WTC11 (cell line): ENCODE measurements around the gene TMEM59. TPM values are rescaled to one million over a fixed set of nuclear protein-coding genes. Genes with fewer than 3 reads are reported as not detected.

Experiments used
- ATAC-seq: fragments of 200-7000 bp; cut with Tn5 transposase; 2 replicates; pipeline ENCODE4 v1.10.0; 2021; ENCODE audit warnings: mild to moderate bottlenecking, moderate library complexity
- CTCF ChIA-PET: fragments of 300-600 bp; sonication (Branson Sonifier 250); formaldehyde crosslinking; loops from one replicate; lab custom pipeline; 2021; ENCODE audit warnings: antibody characterized with exemption; lab: Charles Lee
- POLR2A ChIA-PET: fragments of 350-600 bp; sonication (Branson Sonifier 250); formaldehyde crosslinking; loops from one replicate; lab custom pipeline; 2021; ENCODE audit warnings: antibody characterized with exemption; lab: Charles Lee
- DNase-seq: peaks from one replicate; pipeline ENCODE4 v3.0.0; 2021; ENCODE audit warnings: low spot score
- H3K27ac Mint-ChIP-seq: 2 replicates; pipeline ENCODE4 v1.8.0; 2021; ENCODE audit warnings: mixed read lengths
- H3K27me3 Mint-ChIP-seq: 2 replicates; pipeline ENCODE4 v1.8.0; 2021; ENCODE audit warnings: low read depth, mild to moderate bottlenecking, moderate library complexity, mixed read lengths
- H3K36me3 Mint-ChIP-seq: 2 replicates; pipeline ENCODE4 v1.8.0; 2021; ENCODE audit warnings: mixed read lengths
- H3K4me1 Mint-ChIP-seq: 2 replicates; pipeline ENCODE4 v1.8.0; 2022; ENCODE audit warnings: mixed read lengths
- H3K4me3 Mint-ChIP-seq: 2 replicates; pipeline ENCODE4 v1.8.0; 2021; ENCODE audit warnings: mild to moderate bottlenecking, moderate library complexity, mixed read lengths
- H3K9me3 Mint-ChIP-seq: 2 replicates; pipeline ENCODE4 v1.8.0; 2021; ENCODE audit warnings: mixed read lengths
- AFF4 ChIP-seq: sonication (generic); formaldehyde crosslinking; IDR thresholded peaks from 2 replicates; pipeline ENCODE4 v1.8.1; 2023; ENCODE audit warnings: mild to moderate bottlenecking, missing genetic modification reagents, borderline replicate concordance
- ARID4B ChIP-seq: sonication (generic); formaldehyde crosslinking; IDR thresholded peaks from 2 replicates; pipeline ENCODE4 v1.8.0; 2023; ENCODE audit warnings: missing genetic modification reagents, mild to moderate bottlenecking, borderline replicate concordance
- CREM ChIP-seq: sonication (generic); formaldehyde crosslinking; IDR thresholded peaks from 2 replicates; pipeline ENCODE4 v1.8.1; 2022; ENCODE audit warnings: mild to moderate bottlenecking, missing genetic modification reagents, moderate library complexity
- EMX1 ChIP-seq: fragments of 250-450 bp; sonication (Bioruptor Pico); IDR thresholded peaks from 2 replicates; pipeline ENCODE4 v1.8.0; 2021; ENCODE audit warnings: mild to moderate bottlenecking
- ESRRA ChIP-seq: sonication (generic); formaldehyde crosslinking; IDR thresholded peaks from 2 replicates; pipeline ENCODE4 v1.8.1; 2022; ENCODE audit warnings: mild to moderate bottlenecking, missing genetic modification reagents, borderline replicate concordance
- FOXJ3 ChIP-seq: sonication (generic); formaldehyde crosslinking; IDR thresholded peaks from 2 replicates; pipeline ENCODE4 v1.9.0; 2021; ENCODE audit warnings: missing genetic modification reagents, mild to moderate bottlenecking, borderline replicate concordance
- FOXK1 ChIP-seq: sonication (generic); formaldehyde crosslinking; IDR thresholded peaks from 2 replicates; pipeline ENCODE4 v1.8.0; 2022; ENCODE audit warnings: mild to moderate bottlenecking, moderate library complexity, missing genetic modification reagents
- FOXP4 ChIP-seq: sonication (generic); formaldehyde crosslinking; IDR thresholded peaks from 2 replicates; pipeline ENCODE4 v1.8.0; 2022; ENCODE audit warnings: mild to moderate bottlenecking, missing genetic modification reagents
- GRHL2 ChIP-seq: fragments of 250-450 bp; sonication (Bioruptor Pico); IDR thresholded peaks from 2 replicates; pipeline ENCODE4 v1.8.0; 2022; ENCODE audit warnings: mild to moderate bottlenecking, moderate library complexity; ENCODE audit not compliant: insufficient replicate concordance, severe bottlenecking
- HMGA2 ChIP-seq: fragments of 250-450 bp; sonication (Bioruptor Pico); IDR thresholded peaks from 2 replicates; pipeline ENCODE4 v1.4.0; 2021; ENCODE audit warnings: mild to moderate bottlenecking, moderate library complexity
- NFATC4 ChIP-seq: fragments of 250-450 bp; sonication (Bioruptor Pico); IDR thresholded peaks from 2 replicates; pipeline ENCODE4 v1.9.0; 2021; ENCODE audit warnings: mild to moderate bottlenecking
- NFYB ChIP-seq: sonication (generic); formaldehyde crosslinking; conservative IDR thresholded peaks from 2 replicates; pipeline ENCODE4 v1.8.0; 2022; ENCODE audit warnings: low read depth, missing genetic modification reagents
- NR3C1 ChIP-seq: sonication (generic); formaldehyde crosslinking; conservative IDR thresholded peaks from 2 replicates; pipeline ENCODE4 v1.8.1; 2023; ENCODE audit warnings: low read depth, mild to moderate bottlenecking, missing genetic modification reagents
- OVOL2 ChIP-seq: fragments of 250-450 bp; sonication (Bioruptor Pico); IDR thresholded peaks from 2 replicates; pipeline ENCODE4 v1.9.0; 2021; ENCODE audit warnings: mild to moderate bottlenecking, borderline replicate concordance
- ZBTB21 ChIP-seq: sonication (generic); formaldehyde crosslinking; IDR thresholded peaks from 2 replicates; pipeline ENCODE4 v1.8.1; 2023; ENCODE audit warnings: mild to moderate bottlenecking, missing genetic modification reagents, borderline replicate concordance
- ZMAT4 ChIP-seq: fragments of 250-450 bp; sonication (Bioruptor Pico); IDR thresholded peaks from 2 replicates; pipeline ENCODE4 v1.9.0; 2021; ENCODE audit warnings: mild to moderate bottlenecking
- ZNF121 ChIP-seq: sonication (generic); formaldehyde crosslinking; IDR thresholded peaks from 2 replicates; pipeline ENCODE4 v1.8.0; 2023; ENCODE audit warnings: missing genetic modification reagents
- ZNF671 ChIP-seq: fragments of 250-450 bp; sonication (Bioruptor Pico); IDR thresholded peaks from 2 replicates; pipeline ENCODE4 v1.8.0; 2021; ENCODE audit warnings: mild to moderate bottlenecking
- total RNA-seq: library from RNA; stranded (reverse); gene quantifications from 3 replicates; pipeline ENCODE4 v1.2.3, GENCODE V29; 2021
- TF ChIP-seq, protein P1 (sequence below): sonication (generic); formaldehyde crosslinking; IDR thresholded peaks from 2 replicates; pipeline ENCODE4 v1.8.0; 2023; ENCODE audit warnings: mild to moderate bottlenecking, missing genetic modification reagents

TMEM59 gene
- total RNA-seq, 1 experiment from 2014 or later: 122 TPM

DNA sequence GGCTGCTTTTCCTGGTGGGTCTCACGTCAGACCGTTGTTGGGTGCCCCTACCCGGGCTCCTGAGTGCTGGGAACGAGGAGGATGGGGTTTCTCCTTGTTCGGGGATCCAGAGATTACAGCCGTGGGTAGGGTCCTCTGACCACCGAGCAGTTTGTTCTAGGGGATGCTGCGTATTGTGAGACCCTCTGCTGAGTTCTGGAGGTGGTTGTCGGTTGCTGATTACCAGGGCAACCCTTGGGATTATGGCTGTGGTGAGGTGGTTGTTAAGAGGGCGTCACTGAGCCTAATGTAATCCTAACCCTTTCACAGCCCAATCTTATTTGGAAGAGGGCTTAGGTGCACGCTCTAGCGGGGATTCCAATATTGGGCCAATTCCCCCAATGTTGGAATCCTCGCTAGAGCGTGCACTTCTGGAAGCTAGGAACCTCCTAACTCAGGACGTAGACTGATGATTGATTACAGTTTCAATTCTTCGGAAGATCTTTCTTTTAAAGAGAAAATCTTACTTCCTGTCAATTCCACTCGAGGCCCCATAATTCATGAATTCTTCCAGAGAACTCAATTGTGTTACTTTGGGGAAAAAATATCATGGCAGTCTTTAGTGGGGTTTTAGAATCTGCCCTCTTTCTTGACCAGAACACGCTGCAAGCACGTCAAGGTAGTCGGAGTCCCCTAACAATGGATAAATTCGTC is 887 bp upstream of the TMEM59 start:
- no peak for TF ChIP-seq FOXK1 (CRISPR knock-in tag)
- TF ChIP-seq EMX1: no peak
- TF ChIP-seq ZMAT4 (CRISPR knock-in tag): no peak
- TF ChIP-seq ARID4B (CRISPR knock-in tag): no peak
- no peak for TF ChIP-seq ZNF671 (CRISPR knock-in tag)
- no peak for TF ChIP-seq OVOL2 (CRISPR knock-in tag)
- TF ChIP-seq NR3C1 (CRISPR knock-in tag): no peak
- TF ChIP-seq CREM (CRISPR knock-in tag): no peak
- no peak for TF ChIP-seq GRHL2
- no peak for TF ChIP-seq ZBTB21
- DNase-seq (no peak), ATAC-seq (peak; percentile 1; the same call in 1 of the 2 replicates)
- ChIA-PET CTCF (interaction anchor here (0.5 to 2.5 kb wide), 3 partner anchors 62 to 738 kb away, joined by 4 to 18 read pairs (median 6); no protein-coding TSS in a partner anchor), POLR2A (no interaction called here)
- Mint-ChIP-seq H3K27ac (no peak overlapping the region; the same call in 1 of the 2 replicates), H3K36me3 (no peaks in the 10 kb centered on the region), H3K9me3 (no peaks in the 10 kb centered on the region), H3K27me3 (no peaks in the 10 kb centered on the region), H3K4me1 (peaks cover 8% of the 10 kb centered on the region; the same call in 1 of the 2 replicates), H3K4me3 (no peak overlapping the region)

- TF ChIP-seq AFF4 (no peak), CREM (CRISPR knock-in tag) (0 out of 2 replicates have a peak, but pooled peaks have one; percentile 8), FOXJ3 (CRISPR knock-in tag) (no peak), NFYB (peak; percentile 59), ESRRA (CRISPR knock-in tag) (no peak), FOXP4 (CRISPR knock-in tag) (no peak), ZNF121 (CRISPR knock-in tag) (no peak), HMGA2 (CRISPR knock-in tag) (no peak), NFATC4 (CRISPR knock-in tag) (no peak)
- TF ChIP-seq, protein P1, sequence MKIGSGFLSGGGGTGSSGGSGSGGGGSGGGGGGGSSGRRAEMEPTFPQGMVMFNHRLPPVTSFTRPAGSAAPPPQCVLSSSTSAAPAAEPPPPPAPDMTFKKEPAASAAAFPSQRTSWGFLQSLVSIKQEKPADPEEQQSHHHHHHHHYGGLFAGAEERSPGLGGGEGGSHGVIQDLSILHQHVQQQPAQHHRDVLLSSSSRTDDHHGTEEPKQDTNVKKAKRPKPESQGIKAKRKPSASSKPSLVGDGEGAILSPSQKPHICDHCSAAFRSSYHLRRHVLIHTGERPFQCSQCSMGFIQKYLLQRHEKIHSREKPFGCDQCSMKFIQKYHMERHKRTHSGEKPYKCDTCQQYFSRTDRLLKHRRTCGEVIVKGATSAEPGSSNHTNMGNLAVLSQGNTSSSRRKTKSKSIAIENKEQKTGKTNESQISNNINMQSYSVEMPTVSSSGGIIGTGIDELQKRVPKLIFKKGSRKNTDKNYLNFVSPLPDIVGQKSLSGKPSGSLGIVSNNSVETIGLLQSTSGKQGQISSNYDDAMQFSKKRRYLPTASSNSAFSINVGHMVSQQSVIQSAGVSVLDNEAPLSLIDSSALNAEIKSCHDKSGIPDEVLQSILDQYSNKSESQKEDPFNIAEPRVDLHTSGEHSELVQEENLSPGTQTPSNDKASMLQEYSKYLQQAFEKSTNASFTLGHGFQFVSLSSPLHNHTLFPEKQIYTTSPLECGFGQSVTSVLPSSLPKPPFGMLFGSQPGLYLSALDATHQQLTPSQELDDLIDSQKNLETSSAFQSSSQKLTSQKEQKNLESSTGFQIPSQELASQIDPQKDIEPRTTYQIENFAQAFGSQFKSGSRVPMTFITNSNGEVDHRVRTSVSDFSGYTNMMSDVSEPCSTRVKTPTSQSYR (CRISPR knock-in tag): 0 out of 2 replicates have a peak, but pooled peaks have one; percentile 36
- H3K36me3 Mint-ChIP-seq: no peaks in the 10 kb centered on the region
- H3K9me3 Mint-ChIP-seq: no peaks in the 10 kb centered on the region
- peak; percentile 26 for ATAC-seq
- CTCF ChIA-PET: interaction anchor here (0.7 to 2.8 kb wide), 7 partner anchors 16 to 739 kb away, joined by 3 to 18 read pairs (median 6); partner anchors contain the start of gene IFT25
- DNase-seq: peak; percentile 18
- H3K4me1 Mint-ChIP-seq: peaks cover 8% of the 10 kb centered on the region; the same call in 1 of the 2 replicates
- H3K4me3 Mint-ChIP-seq: no peak overlapping the region
- no peak overlapping the region for H3K27ac Mint-ChIP-seq
- no peaks in the 10 kb centered on the region for H3K27me3 Mint-ChIP-seq
- POLR2A ChIA-PET: interaction anchor here (0.5 to 1.0 kb wide), 2 partner anchors 29 to 604 kb away, joined by 3 read pairs; no protein-coding TSS in a partner anchor
Observed at GRCh38 chr1:54052431-54052933, 522 bp downstream of the TMEM59 start.
